GM23338 (cell line): ENCODE data around the gene TLE1.

Source experiments
- CTCF ChIP-seq, 2 experiments: fragments of 200-600 bp in 1 of 2; sonication (generic) in 1 of 2; conservative IDR thresholded peaks; 2 replicates each; pipeline versions ENCODE4 v1.5.1 to v1.6.1; 2016 to 2017; ENCODE audit warnings: antibody characterized with exemption in 2 of 2, low read depth in 2 of 2, mild to moderate bottlenecking in 2 of 2, moderate library complexity in 1 of 2
- EZH2 ChIP-seq: fragments of 200-600 bp; sonication (generic); IDR thresholded peaks from one replicate; pipeline ENCODE4 v1.8.0; 2017; ENCODE audit warnings: antibody characterized with exemption, mild to moderate bottlenecking, low read depth; ENCODE audit not compliant: unreplicated experiment
- POLR2AphosphoS5 ChIP-seq: IDR thresholded peaks from 2 replicates; pipeline ENCODE4 v1.6.1; 2016; ENCODE audit warnings: antibody characterized with exemption, low read depth

- no peak for TF ChIP-seq CTCF (conservative IDR thresholded peaks at IDR 0.05; ENCODE audit: low read depth in 2 of 2)
- TF ChIP-seq POLR2AphosphoS5 = no peak
- no peak for TF ChIP-seq EZH2
Observed at GRCh38 chr9:81575956-81576355, 113.4 kb downstream of the TLE1 start.
